SJSA1 (cell line): Measurements from ENCODE around the gene NIT1. TPM values are rescaled to one million over a fixed set of nuclear protein-coding genes. Genes with fewer than 3 reads are reported as not detected.

Experiments used
- DNase-seq, 2 experiments: peaks; one replicate each; pipeline ENCODE4 v3.0.0-alpha.2; 2015 to 2020; ENCODE audit warnings: low spot score in 2 of 2, low read depth in 1 of 2
- H3K27ac ChIP-seq: fragments of 250-450 bp; sonication (Bioruptor Pico); 2 replicates; pipeline ENCODE4 v1.5.1; 2020; ENCODE audit warnings: mild to moderate bottlenecking, moderate library complexity
- H3K27me3 ChIP-seq: fragments of 250-450 bp; sonication (Bioruptor Pico); replicated peaks from 2 replicates; pipeline ENCODE4 v1.5.1; 2020; ENCODE audit warnings: mild to moderate bottlenecking, moderate library complexity
- H3K36me3 ChIP-seq: fragments of 250-450 bp; sonication (Bioruptor Pico); 2 replicates; pipeline ENCODE4 v1.5.1; 2020; ENCODE audit warnings: mild to moderate bottlenecking
- H3K4me1 ChIP-seq: fragments of 250-450 bp; sonication (Bioruptor Pico); replicated peaks from 2 replicates; pipeline ENCODE4 v1.6.1; 2021; ENCODE audit warnings: mild to moderate bottlenecking
- H3K4me3 ChIP-seq: fragments of 250-450 bp; sonication (Bioruptor Pico); 2 replicates; pipeline ENCODE4 v1.5.1; 2020; ENCODE audit warnings: mild to moderate bottlenecking
- H3K9me3 ChIP-seq: fragments of 250-450 bp; sonication (Bioruptor Pico); replicated peaks from 2 replicates; pipeline ENCODE4 v1.5.1; 2020; ENCODE audit warnings: mild to moderate bottlenecking
- total RNA-seq: library from RNA; depleted of rRNA; stranded (reverse); fragments of >200 nt; shearing (Covaris generic); gene quantifications from 2 replicates; pipeline ENCODE4 v1.2.3, GENCODE V29; 2014; rRNA removed

NIT1 gene, protein sequence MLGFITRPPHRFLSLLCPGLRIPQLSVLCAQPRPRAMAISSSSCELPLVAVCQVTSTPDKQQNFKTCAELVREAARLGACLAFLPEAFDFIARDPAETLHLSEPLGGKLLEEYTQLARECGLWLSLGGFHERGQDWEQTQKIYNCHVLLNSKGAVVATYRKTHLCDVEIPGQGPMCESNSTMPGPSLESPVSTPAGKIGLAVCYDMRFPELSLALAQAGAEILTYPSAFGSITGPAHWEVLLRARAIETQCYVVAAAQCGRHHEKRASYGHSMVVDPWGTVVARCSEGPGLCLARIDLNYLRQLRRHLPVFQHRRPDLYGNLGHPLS
- total RNA-seq, result 16.9 and 19.6 TPM in 2 replicates

DNA sequence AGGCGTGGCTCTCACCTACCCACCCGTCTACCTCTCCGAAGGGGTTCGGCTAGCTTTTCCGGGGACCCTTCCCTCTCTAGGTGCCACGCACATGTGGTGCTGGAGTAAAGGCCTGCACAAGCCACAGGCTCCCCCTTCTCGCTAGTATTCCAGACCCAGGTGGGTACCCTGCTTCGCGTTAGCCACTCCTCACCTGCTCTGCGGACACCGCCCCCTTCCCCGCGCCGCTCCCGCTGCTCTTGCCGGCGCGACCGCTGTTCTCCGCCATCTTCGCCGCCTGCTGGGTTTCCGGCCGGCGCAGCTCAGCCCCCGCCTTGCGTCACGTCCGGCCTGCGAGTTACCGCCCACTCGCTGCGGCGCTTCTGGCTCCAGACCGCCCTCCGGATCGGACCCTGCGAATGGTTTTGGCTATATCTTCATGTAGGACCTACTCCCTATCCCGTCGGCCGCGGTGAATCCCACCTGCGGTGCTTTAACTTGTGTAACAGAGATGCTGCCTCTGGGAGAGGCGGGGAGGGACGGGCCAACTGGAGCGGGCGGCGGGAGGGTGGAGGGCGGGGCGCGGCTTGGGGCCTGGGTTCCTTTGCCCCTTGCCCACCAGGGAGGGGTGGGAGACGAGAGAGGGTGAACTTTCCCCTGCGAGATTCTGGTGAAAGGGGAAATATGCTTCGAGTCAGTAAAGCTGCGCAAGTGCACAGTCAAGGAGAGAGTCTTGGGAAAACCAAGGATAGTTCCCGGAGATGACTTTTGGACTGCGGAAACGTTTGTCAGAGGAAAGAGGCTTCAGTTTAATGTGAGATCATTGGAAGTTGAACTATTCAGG is at the start of gene NIT1, which contains the start of gene PFDN2:
NIT1 (plus strand) TSS at position 347 of the 823 bp plus-strand sequence; CDS start at position 419, 72 bp downstream.
PFDN2 (minus strand) TSS at position 279 of the 823 bp plus-strand sequence; CDS start at position 268, 11 bp downstream.
- DNase-seq, result peak; percentile 77 to 83
- H3K9me3 ChIP-seq, result no peaks in the 10 kb centered on the region
- no peaks in the 10 kb centered on the region for H3K27me3 ChIP-seq
- peak within 1 kb of the TSS; percentile 77 for H3K27ac ChIP-seq
- peaks cover 44% of the 10 kb centered on the region for H3K4me1 ChIP-seq
- H3K36me3 ChIP-seq, result peaks cover 82% of the 10 kb centered on the region
- H3K4me3 ChIP-seq, result peak within 1 kb of the TSS; percentile 78

DNA sequence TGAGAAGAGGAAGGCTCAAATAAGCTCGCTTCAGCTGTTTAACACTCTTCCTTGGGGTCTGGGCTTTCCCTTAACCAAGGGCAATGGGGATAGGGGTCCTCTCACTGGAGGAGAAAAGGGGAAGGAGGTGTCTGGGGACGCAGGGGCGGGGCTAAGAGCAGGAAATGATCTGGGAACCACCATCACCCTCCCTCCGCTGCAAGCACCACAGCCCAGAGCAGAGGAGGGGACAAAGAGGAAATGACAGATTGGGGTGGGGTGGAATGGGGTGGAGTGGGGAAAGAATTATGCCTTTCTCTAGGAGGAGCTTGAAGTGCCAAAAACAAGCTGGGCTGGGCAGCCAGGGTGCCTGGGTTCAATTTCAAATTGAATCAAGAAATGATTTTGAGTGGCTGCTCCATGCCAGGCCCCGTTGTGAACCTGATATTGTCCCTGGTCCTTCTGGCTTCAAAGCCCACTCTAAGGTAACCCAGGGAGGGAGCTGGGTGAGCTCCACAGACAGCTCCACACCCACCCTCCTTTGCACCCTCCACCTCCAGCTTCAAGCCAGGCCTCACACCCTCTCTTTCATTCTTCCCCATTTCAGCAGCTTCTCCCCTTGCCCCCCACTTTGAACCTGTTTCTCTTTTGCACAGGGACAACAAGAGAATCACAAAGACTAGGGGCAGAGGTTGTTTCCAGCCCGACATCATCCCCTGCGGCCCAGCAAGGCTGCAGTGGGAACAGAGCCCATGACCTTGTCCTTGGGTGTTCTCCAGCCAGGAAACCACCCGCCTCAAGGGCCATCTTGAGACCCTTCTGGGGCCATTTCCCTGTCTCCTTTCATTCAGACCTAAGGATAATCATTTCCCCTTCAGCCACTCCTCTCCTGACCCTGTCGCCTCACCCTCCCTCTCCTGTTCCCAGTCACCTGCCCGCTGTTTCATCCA is 49.3 kb upstream of the NIT1 start:
- Histone ChIP-seq H3K27me3 (peaks cover 7% of the 10 kb centered on the region; the same call in 1 of the 2 replicates), H3K36me3 (no peaks in the 10 kb centered on the region), H3K4me1 (no peaks in the 10 kb centered on the region; the same call in 1 of the 2 replicates), H3K27ac (no peak overlapping the region), H3K9me3 (no peaks in the 10 kb centered on the region), H3K4me3 (no peak overlapping the region)
- DNase-seq, result no peak

DNA sequence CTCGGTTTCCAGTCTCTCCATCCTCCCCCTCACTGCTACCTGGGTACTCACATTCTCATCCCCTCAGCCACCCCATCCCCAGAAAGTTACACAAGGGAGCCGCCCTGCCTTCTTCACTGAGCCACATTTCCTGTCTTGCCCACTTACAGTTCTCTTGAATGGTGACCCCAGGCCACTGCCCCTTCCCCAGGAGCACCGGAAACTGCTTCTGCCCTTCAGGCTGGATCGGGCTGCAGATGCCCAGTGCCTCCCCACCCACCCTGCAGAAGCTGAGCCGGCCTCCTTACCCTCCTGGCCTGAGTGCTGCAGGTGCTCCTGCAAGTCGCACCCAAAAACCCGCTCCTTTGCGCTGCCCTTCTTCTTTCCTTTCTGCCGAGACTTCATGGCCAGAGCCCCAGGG is 48.7 kb upstream of the NIT1 start:
- no peak overlapping the region for H3K4me3 ChIP-seq
- peaks cover 5% of the 10 kb centered on the region; the same call in 1 of the 2 replicates for H3K27me3 ChIP-seq
- H3K4me1 ChIP-seq, result no peaks in the 10 kb centered on the region; the same call in 1 of the 2 replicates
- no peaks in the 10 kb centered on the region for H3K9me3 ChIP-seq
- no peak for DNase-seq
- no peak overlapping the region for H3K27ac ChIP-seq
- H3K36me3 ChIP-seq, result no peaks in the 10 kb centered on the region

DNA sequence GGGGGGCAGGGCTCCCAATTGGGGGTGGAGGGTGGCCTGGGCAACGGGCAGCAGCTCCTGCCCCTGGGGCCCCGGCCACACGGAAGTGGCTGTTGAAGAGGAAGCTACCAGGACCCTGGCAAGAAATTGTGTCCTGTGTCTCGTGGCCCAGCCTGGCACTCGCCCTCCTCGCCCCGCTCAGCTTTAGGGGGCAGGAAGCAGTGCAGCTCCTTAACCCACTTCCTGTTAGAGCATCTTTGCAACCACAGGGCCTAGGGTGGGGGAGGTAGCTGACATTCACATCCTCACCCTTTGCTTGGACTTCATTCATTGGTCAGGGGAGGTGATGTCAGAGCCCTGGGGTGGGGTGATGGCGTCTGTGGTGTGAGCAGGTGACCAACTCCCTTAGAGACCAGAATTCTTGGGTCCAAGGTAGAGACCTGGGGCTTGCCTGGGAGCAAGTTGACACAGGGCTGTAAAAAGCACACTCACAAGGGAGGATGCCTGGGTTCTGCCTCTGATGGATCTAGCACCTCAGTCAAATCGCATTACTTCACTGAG is 48.1 kb upstream of the NIT1 start, which contains the start of gene ARHGAP30:
ARHGAP30 (minus strand) TSS at position 161 of the 540 bp plus-strand sequence. CDS start 267 bp downstream, outside the sequence.
- no peaks in the 10 kb centered on the region; the same call in 1 of the 2 replicates for H3K4me1 ChIP-seq

DNA sequence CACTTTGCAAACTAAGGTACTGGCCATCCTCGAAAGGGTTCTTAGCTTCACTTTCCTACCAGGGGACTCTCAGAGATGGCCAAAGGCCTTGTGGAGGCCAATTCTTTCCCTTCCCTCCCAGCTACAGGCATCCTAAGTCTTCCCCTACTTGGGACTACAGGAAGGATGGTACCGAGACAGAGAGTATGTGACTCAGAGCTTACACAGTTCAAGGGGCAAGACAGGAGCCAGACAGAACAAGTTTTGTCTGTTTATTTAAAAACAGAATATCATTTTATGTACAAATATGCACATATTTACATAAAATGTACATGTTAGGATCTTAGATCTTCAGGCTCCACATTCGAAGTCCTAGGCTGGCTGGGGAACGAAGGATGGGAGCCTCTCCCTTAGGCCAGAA is 47.1 kb upstream of the NIT1 start:
- H3K4me3 ChIP-seq, result no peak overlapping the region
- H3K36me3 ChIP-seq, result no peaks in the 10 kb centered on the region
- H3K9me3 ChIP-seq, result no peaks in the 10 kb centered on the region
- no peaks in the 10 kb centered on the region; the same call in 1 of the 2 replicates for H3K4me1 ChIP-seq
- no peaks in the 10 kb centered on the region for H3K27me3 ChIP-seq
- H3K27ac ChIP-seq, result no peak overlapping the region
- DNase-seq, result no peak

More for the DNA sequence above, 48.1 kb upstream of the NIT1 start, which contains the start of gene ARHGAP30:
- H3K27ac ChIP-seq, result no peak within 1 kb of the TSS
- DNase-seq, result no peak
- H3K9me3 ChIP-seq, result no peaks in the 10 kb centered on the region
- H3K27me3 ChIP-seq, result 0 out of 2 replicates have a peak, but pooled peaks cover 2% of the 10 kb centered on the region
- no peak within 1 kb of the TSS for H3K4me3 ChIP-seq
- no peaks in the 10 kb centered on the region for H3K36me3 ChIP-seq

DNA sequence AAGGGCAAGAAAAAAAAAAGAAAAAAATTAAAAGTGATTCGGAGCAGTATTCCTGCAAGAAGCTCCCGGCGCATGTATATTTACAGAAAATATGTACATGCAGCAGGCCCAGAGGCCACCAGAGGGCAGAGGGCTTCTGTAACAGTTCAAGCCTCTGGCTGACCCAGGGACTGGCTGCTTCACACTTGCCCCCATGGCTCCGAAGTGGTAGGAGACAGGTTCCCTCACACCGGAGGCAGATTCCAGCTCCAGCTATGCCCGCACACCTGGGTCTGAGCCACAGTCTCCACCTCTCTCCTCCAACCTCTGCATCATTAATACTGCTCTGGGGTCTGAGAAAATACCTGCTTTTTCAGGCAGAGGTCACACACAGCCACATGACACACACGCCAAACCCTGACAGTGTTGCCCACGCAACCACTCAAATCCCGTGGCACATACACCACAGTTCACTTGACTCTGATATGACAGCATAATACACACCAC is 46.0 kb upstream of the NIT1 start:
- Histone ChIP-seq H3K36me3 (no peaks in the 10 kb centered on the region), H3K4me1 (no peaks in the 10 kb centered on the region; the same call in 1 of the 2 replicates), H3K27me3 (no peaks in the 10 kb centered on the region), H3K4me3 (no peak overlapping the region), H3K27ac (no peak overlapping the region), H3K9me3 (no peaks in the 10 kb centered on the region)
- peak in 1 of 2 experiments; percentile 17 for DNase-seq

DNA sequence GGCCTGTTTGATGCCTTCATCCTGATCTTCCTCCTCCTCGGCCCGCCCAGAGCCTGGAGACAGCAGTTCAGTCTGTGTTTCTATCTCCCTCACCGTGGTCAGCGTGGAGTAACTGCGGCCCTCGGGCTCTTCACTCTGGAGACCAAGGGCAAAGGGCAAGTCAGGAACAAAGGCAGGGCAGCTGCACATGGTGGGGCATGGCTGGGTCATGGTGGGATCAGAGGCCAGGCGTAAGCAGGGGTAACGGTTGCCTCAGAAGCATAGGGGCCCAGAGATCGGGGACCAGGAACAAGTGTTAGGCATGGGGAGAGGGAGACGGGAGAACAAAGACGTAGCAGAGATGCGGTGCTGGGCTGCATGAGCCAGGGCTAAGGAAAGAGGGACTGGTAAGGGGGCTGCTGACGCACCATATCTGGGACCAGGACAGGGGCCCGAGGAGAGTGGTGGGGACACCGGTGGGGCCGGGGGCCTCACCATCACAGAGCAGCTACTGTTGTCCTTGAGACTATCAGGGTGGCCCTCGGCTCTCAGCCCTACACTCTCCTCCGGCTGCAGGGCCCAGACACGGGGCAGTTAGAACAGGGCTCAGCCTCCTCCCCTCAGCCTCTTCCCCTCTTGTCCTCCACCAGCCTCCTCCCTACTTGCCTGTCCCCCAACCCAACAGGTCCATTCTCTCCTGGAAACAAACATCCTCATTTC is 45.0 kb upstream of the NIT1 start:
- Histone ChIP-seq H3K27me3 (no peaks in the 10 kb centered on the region), H3K9me3 (no peaks in the 10 kb centered on the region), H3K27ac (no peak overlapping the region), H3K4me1 (no peaks in the 10 kb centered on the region; the same call in 1 of the 2 replicates), H3K4me3 (no peak overlapping the region), H3K36me3 (no peaks in the 10 kb centered on the region)
- DNase-seq, result no peak

DNA sequence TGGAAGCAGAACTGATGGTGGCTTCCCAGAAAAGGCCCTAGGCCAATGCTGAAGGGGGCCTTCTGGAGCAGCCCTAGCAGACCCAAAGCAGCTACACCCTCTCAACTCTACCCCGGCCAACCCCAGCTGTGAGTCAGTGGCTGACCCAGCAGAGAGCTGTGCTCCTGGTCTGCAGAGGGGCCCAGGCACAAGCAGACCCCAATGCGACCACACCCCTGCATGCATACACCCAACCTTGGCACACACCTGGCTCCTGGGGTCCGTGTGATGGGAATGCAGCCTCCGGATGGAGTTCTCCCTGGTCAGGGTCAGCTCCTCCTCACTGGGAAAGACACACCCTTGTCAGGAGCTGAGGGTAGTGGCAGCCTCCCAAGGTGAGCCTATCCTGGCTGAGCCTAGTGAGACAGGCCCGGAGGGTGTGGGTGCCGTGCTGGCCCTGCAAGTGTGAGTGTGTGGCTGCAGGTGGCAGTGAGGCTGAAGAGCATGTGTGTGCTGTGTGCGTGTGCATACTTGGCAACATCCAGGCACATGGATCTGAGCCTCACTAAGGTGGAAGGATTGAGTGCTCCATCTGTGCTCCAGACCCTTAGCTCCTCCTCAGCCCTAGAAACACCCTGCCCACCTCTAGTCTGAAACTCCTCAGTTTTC is 44.3 kb upstream of the NIT1 start:
- H3K4me3 ChIP-seq, result no peak overlapping the region

DNA sequence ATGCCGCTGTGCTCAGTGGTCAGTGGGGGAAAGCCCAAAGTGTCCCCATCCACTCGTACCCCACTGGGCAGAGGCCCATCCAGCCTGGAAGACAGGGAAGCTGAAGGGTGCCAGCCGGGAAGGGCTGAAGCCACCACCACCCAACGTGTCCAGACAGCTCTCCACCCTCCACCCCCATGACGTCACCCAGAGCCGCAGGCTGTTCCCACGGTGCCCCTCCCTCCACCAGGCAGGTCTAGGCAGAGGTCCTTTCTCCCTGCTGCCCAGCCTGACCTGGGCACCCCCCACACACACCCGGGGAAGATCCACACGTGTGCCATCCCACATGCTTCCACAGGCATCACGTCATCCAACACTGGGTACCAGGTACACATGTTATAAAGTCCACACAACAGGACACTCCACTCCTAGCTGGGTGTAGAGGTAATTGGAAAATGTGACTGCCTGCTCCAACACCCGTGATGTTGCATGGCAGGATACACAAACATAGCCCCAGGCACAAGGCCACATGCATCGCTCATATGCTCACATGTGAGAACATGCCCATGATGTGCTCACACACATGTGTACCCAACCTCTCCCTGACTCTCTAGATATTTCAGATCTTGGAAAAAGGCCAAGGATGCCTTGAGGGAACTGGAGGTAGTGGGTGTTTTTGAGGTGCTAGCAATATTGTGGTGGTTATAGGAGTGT is 43.1 kb upstream of the NIT1 start:
- Histone ChIP-seq H3K36me3 (no peaks in the 10 kb centered on the region), H3K4me1 (no peaks in the 10 kb centered on the region; the same call in 1 of the 2 replicates), H3K27me3 (no peaks in the 10 kb centered on the region), H3K27ac (no peak overlapping the region), H3K4me3 (no peak overlapping the region), H3K9me3 (no peaks in the 10 kb centered on the region)
- DNase-seq, result no peak

More for the DNA sequence above, 44.3 kb upstream of the NIT1 start:
- H3K9me3 ChIP-seq, result no peaks in the 10 kb centered on the region
- no peaks in the 10 kb centered on the region for H3K27me3 ChIP-seq
- H3K36me3 ChIP-seq, result no peaks in the 10 kb centered on the region
- no peaks in the 10 kb centered on the region; the same call in 1 of the 2 replicates for H3K4me1 ChIP-seq
- H3K27ac ChIP-seq, result no peak overlapping the region
- no peak for DNase-seq

DNA sequence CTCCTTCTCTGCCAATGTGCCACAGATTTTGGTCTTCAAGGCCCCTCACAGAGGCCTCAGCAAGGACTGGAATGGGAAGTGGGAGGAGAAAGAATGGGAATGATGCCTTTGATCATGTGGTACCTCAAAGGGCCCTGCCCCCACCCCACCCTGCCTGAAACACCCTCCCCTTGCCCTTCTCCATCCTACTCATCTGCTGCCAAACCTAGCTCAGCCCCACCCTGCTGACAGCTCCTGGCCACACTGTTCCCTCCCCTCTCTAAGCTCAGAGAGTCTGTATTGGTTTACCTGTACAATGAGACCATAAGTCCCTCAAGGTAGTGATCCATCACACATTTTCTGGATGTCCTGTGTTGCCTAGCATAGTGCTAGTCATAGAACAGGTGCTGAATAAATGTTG is 41.5 kb upstream of the NIT1 start:
- Histone ChIP-seq H3K27ac (no peak overlapping the region), H3K4me3 (no peak overlapping the region), H3K4me1 (no peaks in the 10 kb centered on the region), H3K9me3 (no peaks in the 10 kb centered on the region), H3K27me3 (no peaks in the 10 kb centered on the region), H3K36me3 (no peaks in the 10 kb centered on the region)
- DNase-seq, result no peak

DNA sequence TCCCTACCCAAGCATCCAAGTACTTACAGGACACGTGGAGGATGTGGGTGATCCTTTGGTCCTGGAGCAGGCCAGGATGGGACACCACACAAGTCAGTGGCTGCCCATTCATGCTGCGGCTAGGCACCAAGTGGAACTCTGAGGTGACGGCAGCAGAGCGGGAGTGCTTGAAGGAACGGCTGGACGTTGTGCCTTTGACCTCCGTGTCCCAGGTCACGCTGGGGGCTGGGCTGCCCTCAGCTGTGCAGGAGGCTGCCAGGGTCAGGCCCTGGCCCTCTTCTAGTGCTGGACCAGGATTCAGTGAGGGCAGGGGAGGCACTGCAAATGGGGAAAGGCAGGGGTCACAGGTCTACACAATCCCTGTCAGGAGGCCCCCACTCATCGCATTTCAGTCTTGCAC is 40.5 kb upstream of the NIT1 start:
- no peak overlapping the region for H3K4me3 ChIP-seq
- H3K36me3 ChIP-seq, result no peaks in the 10 kb centered on the region
- no peak for DNase-seq
- no peaks in the 10 kb centered on the region for H3K27me3 ChIP-seq
- H3K9me3 ChIP-seq, result no peaks in the 10 kb centered on the region
- no peak overlapping the region for H3K27ac ChIP-seq
- H3K4me1 ChIP-seq, result no peaks in the 10 kb centered on the region
